Glomerular visceral epithelial cell (primary cell): ENCODE results near the gene TRABD.
"Not testable (repeated sequence)": the region's sequence is repeated elsewhere in the genome, so short reads cannot be mapped to it uniquely, and the experiment has no call there.

ENCODE experiments used
- DNase-seq: peaks from one replicate; pipeline ENCODE4 v3.0.0-alpha.2; 2016; ENCODE audit errors: extremely low spot score

TRABD gene

DNA sequence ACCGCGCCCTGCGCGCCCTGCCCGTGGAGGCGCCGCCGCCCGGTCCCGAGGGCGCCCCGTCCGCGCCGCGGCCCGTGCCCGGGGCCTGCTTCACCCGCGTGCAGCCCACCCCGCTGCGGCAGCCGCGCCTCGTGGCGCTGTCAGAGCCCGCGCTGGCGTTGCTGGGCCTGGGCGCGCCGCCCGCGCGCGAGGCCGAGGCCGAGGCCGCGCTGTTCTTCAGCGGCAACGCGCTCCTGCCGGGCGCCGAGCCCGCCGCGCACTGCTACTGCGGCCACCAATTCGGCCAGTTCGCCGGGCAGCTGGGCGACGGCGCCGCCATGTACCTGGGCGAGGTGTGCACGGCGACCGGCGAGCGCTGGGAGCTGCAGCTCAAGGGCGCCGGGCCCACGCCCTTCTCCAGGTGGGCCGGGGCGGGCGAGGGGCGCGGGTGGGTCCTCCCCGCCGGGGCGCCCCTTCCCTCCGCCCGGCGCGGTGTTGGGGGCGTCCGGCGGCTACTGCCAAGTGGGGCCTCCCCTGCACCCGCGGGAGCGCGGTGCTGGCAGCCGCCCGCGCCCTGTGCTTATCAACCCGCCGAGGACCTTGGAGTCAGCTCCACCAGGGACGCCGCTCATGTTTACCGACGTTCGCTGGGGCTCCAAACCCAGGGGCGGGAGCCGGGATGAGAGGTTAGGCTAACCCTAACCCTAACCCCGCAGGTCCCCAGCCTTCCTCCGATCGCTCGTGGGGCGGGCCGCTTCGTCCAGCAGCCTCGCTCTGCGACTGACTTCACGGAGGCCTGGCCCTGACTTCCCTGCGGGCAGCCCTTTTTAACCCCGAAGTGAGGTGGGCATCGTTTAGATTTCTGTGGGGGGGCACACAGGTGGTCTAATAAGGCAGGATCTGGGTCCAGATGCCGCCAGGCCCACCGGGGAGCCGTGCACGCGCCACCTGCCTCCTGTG is 15.7 kb downstream of the TRABD start:
- no peak for DNase-seq

GRCh38 chr22:50202130-50202666 is 16.5 kb downstream of the TRABD start:
- no peak for DNase-seq

DNA sequence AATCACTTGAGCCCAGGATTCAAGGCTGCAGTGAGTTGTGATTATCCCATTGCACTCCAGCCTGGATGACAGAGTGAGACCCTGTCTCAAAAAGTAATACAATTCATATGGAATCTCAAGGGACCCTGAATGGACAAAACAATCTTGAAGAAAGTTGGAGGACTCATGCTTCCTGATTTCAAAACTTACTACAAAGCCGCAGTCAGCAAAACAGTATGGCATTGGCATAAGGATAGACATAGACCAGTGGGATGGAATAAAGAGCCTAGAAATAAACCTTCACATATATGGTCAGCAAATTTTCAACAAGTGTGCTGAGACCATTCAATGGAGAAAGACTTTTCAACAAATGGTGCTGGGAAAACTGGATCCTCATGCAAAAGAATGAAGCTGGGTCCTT is 17.6 kb downstream of the TRABD start:
- DNase-seq: no peak

DNA sequence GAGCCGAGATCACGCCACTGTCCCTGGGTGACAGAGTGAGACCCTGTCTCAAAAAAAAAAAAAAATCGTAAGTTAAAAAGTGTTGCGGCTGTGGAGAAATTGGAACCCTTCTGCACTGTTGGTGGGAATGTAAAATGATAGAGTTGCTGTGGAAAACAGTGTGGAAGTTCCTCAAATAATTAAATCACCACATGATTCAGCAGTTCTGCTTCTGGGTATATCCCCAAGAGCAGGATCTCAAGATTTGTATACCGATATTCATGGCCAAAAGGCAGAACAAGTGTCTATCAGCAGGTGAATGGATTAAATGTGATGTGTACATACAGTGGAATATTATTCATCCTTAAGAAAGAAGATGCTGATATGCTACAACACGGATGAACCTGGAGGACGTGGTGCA is 18.9 kb downstream of the TRABD start:
- no peak for DNase-seq

DNA sequence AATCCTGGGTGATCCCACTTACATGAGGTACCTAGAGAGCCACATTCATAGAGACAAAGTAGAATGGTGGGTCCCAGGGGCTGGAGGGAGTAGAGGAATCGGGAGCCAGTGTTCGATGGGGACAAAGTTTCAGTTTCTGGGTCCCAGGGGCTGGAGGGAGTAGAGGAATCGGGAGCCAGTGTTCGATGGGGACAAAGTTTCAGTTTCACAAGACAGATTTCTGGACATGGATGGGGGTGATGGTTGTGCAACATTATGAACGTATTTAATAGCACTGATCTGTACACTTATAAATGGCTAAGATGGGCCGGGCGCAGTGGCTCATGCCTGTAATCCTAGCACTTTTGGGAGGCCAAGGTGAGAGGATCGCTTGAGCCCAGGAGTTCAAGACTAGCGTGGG is 19.3 kb downstream of the TRABD start:
- DNase-seq: not testable (repeated sequence)

GRCh38 chr22:50205781-50206569 is 20.3 kb downstream of the TRABD start:
- no peak for DNase-seq

- DNase-seq: no peak
Observed at GRCh38 chr22:50206599-50206998, 20.9 kb downstream of the TRABD start.

DNA sequence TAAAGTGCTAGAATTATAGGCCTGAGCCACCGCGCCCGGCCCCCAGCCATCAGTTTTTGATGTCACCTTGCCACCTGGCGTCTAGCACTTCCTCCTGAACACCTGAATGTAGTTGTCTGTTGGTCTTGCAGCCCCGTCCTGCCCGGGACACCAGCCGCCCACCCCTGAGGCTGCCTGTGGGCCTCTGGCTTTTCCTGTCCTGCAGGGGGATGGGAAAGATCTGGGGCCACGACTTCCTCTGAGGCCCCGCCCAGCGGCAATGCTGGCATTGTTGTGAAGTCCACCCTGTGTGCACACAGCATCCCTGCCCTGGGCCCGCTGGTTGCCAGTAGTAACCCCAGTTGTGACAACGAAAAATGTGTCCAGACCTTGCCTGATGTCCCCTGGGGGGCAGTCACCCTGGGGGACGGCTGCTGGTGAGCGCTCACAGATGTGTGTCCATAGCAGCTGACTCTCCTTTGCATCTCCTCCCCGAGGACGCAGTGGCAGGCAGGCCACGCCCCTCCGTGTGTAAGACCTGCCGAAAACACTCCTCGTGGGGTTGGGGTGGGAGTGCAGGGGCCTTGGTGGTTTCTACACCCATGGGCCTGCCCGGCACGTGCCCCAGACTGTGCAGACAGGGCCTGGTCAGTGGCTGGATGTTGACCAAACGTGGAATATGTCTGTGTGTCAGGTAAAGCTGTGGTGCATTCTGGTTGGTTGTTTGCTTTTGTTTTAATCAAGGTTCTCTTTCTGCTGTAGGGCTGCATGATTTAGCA is 21.8 kb downstream of the TRABD start:
- DNase-seq: no peak

DNA sequence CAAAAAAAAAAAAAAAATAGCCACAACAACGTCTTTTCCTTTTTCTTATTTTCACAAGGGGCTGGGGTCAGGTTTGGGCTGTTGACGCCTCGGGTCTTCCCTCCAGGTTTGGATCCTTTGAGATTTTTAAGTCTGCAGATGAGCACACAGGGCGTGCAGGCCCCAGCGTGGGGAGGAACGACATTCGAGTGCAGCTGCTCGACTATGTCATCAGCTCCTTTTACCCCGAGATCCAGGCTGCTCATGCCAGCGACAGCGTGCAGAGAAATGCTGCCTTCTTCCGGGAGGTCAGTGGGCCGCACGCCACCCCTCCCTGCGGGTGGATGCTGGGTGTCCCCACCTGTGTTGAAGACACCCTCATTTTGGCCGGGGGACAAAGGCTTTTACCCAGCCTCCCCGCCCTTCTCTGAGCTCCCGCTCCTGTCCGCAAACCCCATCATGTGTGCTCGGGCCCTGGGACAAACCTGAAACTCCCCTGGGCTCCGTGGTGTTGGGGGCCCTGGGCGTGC is 22.8 kb downstream of the TRABD start:
- DNase-seq: no peak

DNA sequence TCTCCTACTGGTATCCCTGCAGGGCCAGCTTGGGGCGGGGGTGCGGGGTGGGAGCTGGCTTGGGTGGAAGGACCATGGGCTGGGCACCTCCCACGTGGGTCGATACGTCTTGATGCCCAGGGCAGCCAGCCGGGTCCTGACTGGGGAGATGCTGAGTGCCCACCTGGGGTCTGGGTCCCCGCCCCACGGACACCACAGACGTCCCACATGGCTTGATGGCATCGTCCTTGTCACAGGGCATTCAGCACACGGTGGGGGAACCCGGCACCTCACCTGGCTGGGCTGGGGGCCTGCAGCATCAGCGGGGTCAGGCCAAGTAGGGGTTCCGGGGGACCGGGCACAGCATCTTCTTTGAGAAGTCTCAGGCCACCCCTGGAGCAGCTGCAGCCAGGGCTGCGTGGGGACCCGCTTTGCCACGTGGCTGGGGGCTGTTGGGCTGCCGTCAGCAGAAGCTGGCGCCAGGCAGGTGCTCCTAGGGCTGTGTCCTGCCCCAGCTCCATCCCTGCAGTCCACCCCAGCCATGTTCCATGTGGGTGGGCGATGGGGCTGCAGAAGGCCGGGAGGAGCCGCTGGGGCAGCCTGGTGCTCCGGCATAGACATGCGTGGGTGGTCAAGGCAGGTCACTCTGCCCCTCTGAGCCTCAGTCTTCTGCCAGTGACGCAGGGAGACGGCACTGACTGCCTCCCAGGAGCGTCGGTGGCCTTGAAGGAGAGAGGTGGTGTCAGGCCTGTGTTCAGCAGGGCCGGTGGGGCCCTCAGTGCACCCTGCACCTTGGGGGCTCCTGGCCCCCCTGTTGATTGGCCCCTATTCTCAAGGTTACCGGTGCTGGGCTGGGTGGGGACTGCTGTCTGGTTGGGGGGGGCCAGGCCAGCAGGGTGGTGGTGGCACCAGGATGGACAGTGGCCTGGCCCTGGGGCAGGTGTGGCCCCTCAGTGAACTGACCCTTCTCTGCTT is 23.5 kb downstream of the TRABD start:
- DNase-seq: no peak

GRCh38 chr22:50209893-50210292 is 24.2 kb downstream of the TRABD start:
- DNase-seq: peak; percentile 56

DNA sequence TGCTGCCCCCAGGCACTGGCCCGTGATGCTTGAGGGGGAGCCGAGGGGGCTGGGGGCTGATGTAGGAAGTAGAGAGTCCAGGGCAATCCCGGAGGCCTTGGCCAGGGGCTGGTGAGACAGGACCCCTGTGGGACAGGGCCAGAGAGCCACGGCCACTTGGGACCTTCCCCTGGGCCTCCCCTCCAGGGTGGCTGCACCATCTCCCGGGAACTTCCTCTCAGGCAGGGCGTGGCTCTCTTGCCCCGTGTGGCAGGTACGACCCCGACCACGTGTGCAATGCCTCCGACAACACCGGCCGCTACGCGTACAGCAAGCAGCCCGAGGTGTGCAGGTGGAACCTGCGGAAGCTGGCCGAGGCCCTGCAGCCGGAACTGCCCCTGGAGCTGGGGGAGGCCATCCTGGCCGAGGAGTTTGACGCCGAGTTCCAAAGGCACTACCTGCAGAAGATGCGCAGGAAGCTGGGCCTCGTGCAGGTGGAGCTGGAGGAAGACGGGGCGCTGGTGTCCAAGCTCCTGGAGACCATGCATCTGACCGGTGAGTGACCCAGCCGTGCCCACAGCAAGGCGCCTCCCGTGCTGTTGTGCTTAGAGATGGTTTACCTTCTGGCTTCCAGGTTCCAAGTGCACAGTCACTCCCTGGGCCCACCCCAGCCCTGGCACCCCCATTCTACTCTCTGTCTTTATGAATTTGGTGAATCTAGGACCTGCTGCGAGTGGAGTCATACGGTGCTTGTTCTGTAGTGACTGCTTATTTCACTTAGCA is 24.8 kb downstream of the TRABD start:
- no peak for DNase-seq

GRCh38 chr22:50211147-50211546 is 25.4 kb downstream of the TRABD start:
- no peak for DNase-seq

- DNase-seq: no peak
Observed at GRCh38 chr22:50213263-50213662, 27.6 kb downstream of the TRABD start.

DNA sequence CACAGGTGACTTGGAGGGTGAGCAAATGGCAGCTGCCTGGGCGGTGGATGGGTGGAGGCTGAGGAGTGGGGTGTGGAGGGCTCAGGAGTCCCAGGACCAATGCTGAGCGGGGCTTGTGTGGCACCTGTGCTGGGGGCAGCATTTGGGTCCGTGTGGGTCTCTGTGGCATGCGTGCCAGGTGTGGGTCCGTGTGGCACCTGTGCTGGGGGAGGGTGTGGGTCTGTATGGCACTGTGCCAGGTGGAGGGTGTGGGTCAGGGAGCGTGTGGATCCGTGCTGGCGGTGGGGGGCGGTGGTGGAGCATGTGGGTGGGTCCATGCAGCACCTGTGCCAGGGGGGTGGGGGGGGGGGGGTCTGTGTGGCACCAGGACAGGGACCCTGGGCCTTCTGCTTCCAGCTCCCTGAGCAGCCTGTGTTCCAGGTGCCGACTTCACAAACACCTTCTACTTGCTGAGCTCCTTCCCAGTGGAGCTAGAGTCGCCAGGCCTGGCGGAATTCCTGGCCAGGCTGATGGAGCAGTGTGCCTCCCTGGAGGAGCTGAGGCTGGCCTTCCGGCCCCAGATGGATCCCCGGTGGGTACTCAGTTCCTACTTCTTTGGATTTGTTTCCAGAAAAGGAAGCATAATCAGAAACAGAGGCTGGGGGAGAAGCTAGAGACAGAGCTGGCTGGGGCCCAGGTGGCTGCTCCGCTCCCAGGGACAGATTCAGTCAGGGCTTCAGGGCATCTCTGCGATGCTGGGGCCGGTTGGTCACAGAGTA is 29.8 kb downstream of the TRABD start:
- DNase-seq: no peak

DNA sequence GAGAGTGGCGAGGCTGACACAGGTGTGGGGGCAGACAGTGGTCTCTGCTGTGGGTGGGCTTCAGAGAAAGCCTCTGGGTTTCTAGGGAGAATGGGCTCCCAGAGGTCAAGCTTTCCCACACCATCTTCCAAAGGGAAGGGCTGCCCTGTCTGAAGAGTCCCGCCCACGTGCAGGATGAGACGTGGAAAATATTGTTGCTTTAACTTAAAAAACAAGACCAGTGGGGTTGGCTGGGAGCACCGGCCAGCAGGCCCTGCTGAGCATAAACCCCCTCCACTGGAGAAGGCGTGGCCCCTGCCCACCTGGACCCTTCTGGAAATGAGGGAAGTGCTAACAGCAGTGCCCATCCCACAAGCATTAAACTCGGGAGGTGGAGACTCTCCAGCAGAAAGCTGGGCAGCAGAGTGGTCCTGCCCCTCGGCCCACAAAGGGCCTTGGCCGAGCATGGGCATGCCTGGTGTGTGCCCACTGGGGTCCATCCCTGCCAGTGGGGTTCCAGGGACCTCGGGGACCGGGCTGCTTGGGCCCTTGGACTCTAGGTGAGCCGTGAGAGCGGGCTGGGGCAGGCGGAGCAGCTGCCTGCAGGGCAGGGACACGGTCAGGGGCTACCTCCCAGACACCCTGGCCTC is 30.5 kb downstream of the TRABD start:
- DNase-seq: no peak

GRCh38 chr22:50216684-50217520 is 31.2 kb downstream of the TRABD start:
- DNase-seq: no peak
